ENCODE results near the gene TASOR2.

TASOR2 gene

GRCh38 chr10:5694573-5694972 is 9.9 kb downstream of the TASOR2 start:
- Histone ChIP-seq H3K9ac (ENCODE audit: low read length) (no peak overlapping the region), H3K4me2 (ENCODE audit: low read depth, low read length) (no peak overlapping the region), H3K4me1 (ENCODE audit: low read length) (no peaks in the 10 kb centered on the region), H3K36me3 (replicated peaks; ENCODE audit: insufficient read depth, low read length) (no peaks in the 10 kb centered on the region), H3K9me3 (replicated peaks; ENCODE audit: insufficient read depth, low read length) (no peaks in the 10 kb centered on the region), H2AFZ (ENCODE audit: low read length) (no peak overlapping the region), H3K27ac (ENCODE audit: low read length) (no peak overlapping the region), H3K9me2 (replicated peaks; ENCODE audit: insufficient read depth, low read length) (no peaks in the 10 kb centered on the region), H3K4me3 (ENCODE audit: low read length) (no peak overlapping the region), H3K27me3 (replicated peaks; ENCODE audit: insufficient read depth, low read length) (no peaks in the 10 kb centered on the region), H3F3A (ENCODE audit: insufficient read depth, low read length) (no peaks in the 10 kb centered on the region), H4K20me1 (ENCODE audit: insufficient read depth, low read length) (peaks cover 59% of the 10 kb centered on the region), H3K79me2 (ENCODE audit: low read length) (peaks cover 100% of the 10 kb centered on the region)
- no peak for TF ChIP-seq CTCF (IDR thresholded peaks at IDR 0.05; ENCODE audit: low read length)
- no peak for DNase-seq

GRCh38 chr10:5697342-5697741 is 12.7 kb downstream of the TASOR2 start:
- Histone ChIP-seq H3K27ac (ENCODE audit: low read length) (no peak overlapping the region), H3F3A (ENCODE audit: insufficient read depth, low read length) (no peaks in the 10 kb centered on the region), H3K9ac (ENCODE audit: low read length) (no peak overlapping the region), H4K20me1 (ENCODE audit: insufficient read depth, low read length) (peaks cover 52% of the 10 kb centered on the region; the same call in 1 of the 2 replicates), H3K27me3 (replicated peaks; ENCODE audit: insufficient read depth, low read length) (no peaks in the 10 kb centered on the region), H3K9me3 (replicated peaks; ENCODE audit: insufficient read depth, low read length) (no peaks in the 10 kb centered on the region), H3K36me3 (replicated peaks; ENCODE audit: insufficient read depth, low read length) (no peaks in the 10 kb centered on the region), H3K79me2 (ENCODE audit: low read length) (peaks cover 100% of the 10 kb centered on the region), H3K4me2 (ENCODE audit: low read depth, low read length) (no peak overlapping the region), H2AFZ (ENCODE audit: low read length) (no peak overlapping the region), H3K9me2 (replicated peaks; ENCODE audit: insufficient read depth, low read length) (no peaks in the 10 kb centered on the region), H3K4me1 (ENCODE audit: low read length) (no peaks in the 10 kb centered on the region), H3K4me3 (ENCODE audit: low read length) (no peak overlapping the region)
- no peak for DNase-seq
- TF ChIP-seq EZH2 (optimal IDR thresholded peaks at IDR 0.05; ENCODE audit: low read depth, low read length), result no peak
- TF ChIP-seq CTCF (IDR thresholded peaks at IDR 0.05; ENCODE audit: low read length), result no peak
- TF ChIP-seq EZH2phosphoT487 (IDR thresholded peaks at IDR 0.05; ENCODE audit: low read length), result no peak

- Histone ChIP-seq H3K9me2 (replicated peaks; ENCODE audit: insufficient read depth, low read length) (no peaks in the 10 kb centered on the region), H3K4me2 (ENCODE audit: low read depth, low read length) (no peak overlapping the region), H3K36me3 (replicated peaks; ENCODE audit: insufficient read depth, low read length) (no peaks in the 10 kb centered on the region), H3K9me3 (replicated peaks; ENCODE audit: insufficient read depth, low read length) (no peaks in the 10 kb centered on the region), H3K27ac (ENCODE audit: low read length) (no peak overlapping the region), H2AFZ (ENCODE audit: low read length) (no peak overlapping the region), H3K27me3 (replicated peaks; ENCODE audit: insufficient read depth, low read length) (no peaks in the 10 kb centered on the region), H3K4me3 (ENCODE audit: low read length) (no peak overlapping the region), H4K20me1 (ENCODE audit: insufficient read depth, low read length) (peaks cover 54% of the 10 kb centered on the region; the same call in 1 of the 2 replicates), H3F3A (ENCODE audit: insufficient read depth, low read length) (no peaks in the 10 kb centered on the region), H3K4me1 (ENCODE audit: low read length) (no peaks in the 10 kb centered on the region), H3K79me2 (ENCODE audit: low read length) (peaks cover 100% of the 10 kb centered on the region), H3K9ac (ENCODE audit: low read length) (no peak overlapping the region)
- DNase-seq, result no peak
- no peak for TF ChIP-seq CTCF (IDR thresholded peaks at IDR 0.05; ENCODE audit: low read length)
- TF ChIP-seq EZH2phosphoT487 (IDR thresholded peaks at IDR 0.05; ENCODE audit: low read length), result no peak
- TF ChIP-seq EZH2 (optimal IDR thresholded peaks at IDR 0.05; ENCODE audit: low read depth, low read length), result no peak
Observed at GRCh38 chr10:5698062-5698461, 13.4 kb downstream of the TASOR2 start.

Data from MM.1S (cell line).